ENCODE data around the gene DOCK4. TPM values are rescaled to one million over a fixed set of nuclear protein-coding genes. Genes with fewer than 3 reads are reported as not detected.

Gene DOCK4
- total and polyA plus RNA-seq, 2 of the 8 experiments (the other 6 are each of a cell fraction or from before 2014, with no cell fraction given) = 5.1 to 23.6 TPM

- no peak for TF ChIP-seq CHD7 (IDR thresholded peaks at IDR 0.05; ENCODE audit: insufficient replicate concordance, low read length)
- no peak for TF ChIP-seq SIX5 (IDR thresholded peaks at IDR 0.05; ENCODE audit: low read depth, low read length)
- no peak for TF ChIP-seq GTF2F1 (IDR thresholded peaks at IDR 0.05; ENCODE audit: borderline replicate concordance, low read depth, low read length)
- no peak for TF ChIP-seq YY1 (IDR thresholded peaks at IDR 0.05; ENCODE audit: low read depth, low read length)
- no peak for TF ChIP-seq SIN3A (conservative IDR thresholded peaks at IDR 0.05 in 1 of 2, IDR thresholded peaks at IDR 0.05 in 1 of 2; ENCODE audit: low read depth in 1 of 2, low read length in 2 of 2)
- no peak for TF ChIP-seq CEBPB (IDR thresholded peaks at IDR 0.05; ENCODE audit: low read depth, low read length)
- no peak for TF ChIP-seq NRF1 (IDR thresholded peaks at IDR 0.05; ENCODE audit: low read depth, low read length)
Measured at GRCh38 chr7:112082306-112082705, 123.9 kb downstream of the DOCK4 start (continued).

Data from H1 (cell line).